ENCODE results near the gene PPP5C.
"Not testable (repeated sequence)": the region's sequence is repeated elsewhere in the genome, so short reads cannot be mapped to it uniquely, and the experiment has no call there.

Gene PPP5C

DNA sequence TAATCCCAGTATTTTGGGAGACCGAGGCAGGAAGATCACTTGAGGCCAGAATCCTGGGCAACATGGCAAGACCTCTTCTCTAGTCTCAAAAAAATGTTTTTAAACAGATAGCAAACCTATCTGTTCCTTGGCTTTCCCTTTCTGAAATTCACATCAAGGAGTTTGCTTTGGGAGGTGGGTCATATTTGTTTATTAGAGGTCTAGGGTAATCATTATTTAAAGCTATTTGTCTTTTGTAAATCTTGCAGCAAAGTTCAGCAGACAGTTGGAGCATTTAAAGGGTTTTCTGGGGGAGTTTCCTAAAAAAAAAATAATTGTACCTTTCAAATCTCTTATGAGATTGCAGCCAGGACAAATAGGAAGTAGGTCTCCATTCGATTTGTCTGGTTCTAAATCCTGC is 17.5 kb downstream of the PPP5C start:
- no peak for DNase-seq (ENCODE audit: low read depth in 3 of 3)

GRCh38 chr19:46365561-46365960 is 18.7 kb downstream of the PPP5C start:
- DNase-seq (ENCODE audit: low read depth in 3 of 3) = no peak

DNA sequence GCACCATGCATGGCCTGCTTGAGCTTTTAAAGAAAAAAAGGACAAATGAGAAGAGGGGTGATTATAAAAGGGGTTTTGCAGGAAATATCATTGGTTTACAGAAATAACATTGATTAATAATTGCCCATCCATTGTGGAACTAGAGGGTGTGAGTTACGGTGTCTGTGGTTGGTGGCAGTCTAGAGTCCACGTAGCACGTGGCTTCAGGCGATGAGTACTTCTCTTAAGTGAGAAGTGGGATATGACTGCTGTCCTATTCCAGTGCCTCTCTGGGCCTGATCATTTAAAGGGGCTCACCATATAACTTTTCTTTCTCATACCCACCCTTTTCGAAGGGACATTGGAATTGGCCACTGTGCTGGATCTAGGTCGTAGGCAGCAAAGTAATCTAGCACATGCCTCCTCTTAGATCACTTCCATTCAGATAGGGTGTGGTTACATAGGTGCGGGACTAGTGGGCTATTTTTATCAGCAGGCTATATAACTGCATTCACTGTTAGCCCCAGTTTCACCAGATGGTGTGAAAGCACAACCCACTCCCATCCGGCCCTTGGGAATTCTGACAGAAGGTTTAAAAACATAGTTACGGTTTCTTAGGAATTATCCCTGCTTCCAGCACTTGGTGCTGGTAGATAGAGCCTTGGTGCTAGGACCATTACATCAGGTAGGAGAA is 19.9 kb downstream of the PPP5C start:
- no peak for DNase-seq (ENCODE audit: low read depth in 3 of 3)

DNA sequence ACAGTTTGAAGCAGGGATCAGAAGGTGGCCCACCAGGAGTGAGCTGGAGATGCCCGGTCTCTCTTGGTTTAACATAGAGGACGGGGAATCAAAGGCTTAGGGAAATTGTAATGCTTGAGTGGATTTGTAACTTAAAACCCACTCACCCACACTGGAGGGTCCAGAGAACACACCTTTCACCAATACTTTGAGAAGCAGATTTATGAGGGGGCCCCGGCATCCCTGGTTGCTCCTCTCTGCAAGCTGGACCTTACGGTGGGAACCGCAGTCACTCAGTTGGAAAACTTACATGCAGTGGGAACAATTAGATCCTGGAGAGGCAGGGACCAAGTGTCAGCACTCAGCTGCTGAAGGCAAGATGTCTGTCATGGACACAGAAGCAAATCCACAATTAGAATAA is 20.5 kb downstream of the PPP5C start:
- DNase-seq (ENCODE audit: low read depth in 3 of 3) = no peak

DNA sequence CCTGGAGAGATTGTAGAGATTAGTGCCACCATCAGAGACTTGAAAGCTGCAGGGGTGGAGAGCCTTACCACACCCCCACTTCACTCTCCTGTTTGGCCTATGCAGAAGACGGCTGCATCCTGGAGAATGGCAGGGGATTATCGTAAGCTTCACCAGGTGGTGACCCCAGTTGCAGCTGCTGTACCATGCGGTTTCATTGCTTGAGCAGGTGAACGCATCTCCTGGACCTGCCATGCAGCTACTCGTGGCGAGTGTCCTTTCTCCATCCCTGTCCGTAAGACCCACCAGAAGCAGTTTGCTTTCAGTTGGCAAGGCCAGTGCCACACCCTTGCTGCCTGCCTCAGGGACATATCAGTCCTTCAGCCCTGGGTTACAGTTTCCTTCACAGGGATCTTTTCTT is 21.2 kb downstream of the PPP5C start:
- DNase-seq (ENCODE audit: low read depth in 3 of 3) = no peak

DNA sequence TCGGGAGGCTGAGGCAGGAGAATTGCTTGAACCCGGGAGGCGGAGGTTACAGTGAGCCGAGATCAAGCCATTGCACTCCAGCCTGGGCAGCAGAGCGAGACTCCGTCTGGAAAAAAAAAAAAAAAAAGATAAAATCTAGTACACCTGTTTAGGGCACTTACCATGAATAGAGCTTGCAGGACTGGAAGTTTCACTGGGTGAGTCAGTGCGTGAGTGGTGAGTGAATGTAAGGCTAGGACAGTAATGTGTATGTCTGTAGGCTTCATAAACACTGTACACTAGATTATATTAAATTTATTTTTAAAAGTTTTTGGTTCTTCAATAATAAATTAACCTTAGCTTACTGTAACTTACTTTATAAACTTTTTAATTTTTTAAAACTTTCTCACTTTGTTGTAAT is 22.9 kb downstream of the PPP5C start:
- DNase-seq (ENCODE audit: low read depth in 3 of 3) = no peak

DNA sequence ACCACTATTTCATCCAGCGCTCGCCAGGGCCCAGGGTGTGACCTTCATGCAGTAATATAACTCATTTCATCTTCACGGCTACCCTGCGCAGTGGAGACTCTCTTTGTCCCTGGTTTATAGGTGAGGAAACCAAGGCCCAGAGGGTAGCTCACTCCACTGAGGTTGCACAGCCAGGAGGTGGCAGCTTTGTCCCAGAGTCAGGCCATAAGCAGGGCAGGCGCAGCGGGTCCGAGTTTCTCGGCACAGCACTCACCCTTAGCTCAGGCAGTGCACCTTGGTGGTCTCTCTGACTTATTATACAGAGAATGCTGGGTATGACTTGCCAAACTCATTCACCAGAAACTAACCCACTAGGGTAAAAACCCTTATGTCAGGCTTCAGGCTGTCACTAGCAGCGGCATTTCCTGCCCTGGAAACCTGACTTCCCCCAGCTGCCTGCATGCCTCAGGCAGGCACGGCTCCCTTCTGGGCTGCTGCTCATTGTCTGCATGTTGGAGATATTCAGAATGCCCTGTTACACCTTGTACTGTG is 24.5 kb downstream of the PPP5C start:
- DNase-seq (ENCODE audit: low read depth in 3 of 3) = no peak

- no peak for DNase-seq (ENCODE audit: low read depth in 3 of 3)
Observed at GRCh38 chr19:46372901-46373490, 26.1 kb downstream of the PPP5C start.

DNA sequence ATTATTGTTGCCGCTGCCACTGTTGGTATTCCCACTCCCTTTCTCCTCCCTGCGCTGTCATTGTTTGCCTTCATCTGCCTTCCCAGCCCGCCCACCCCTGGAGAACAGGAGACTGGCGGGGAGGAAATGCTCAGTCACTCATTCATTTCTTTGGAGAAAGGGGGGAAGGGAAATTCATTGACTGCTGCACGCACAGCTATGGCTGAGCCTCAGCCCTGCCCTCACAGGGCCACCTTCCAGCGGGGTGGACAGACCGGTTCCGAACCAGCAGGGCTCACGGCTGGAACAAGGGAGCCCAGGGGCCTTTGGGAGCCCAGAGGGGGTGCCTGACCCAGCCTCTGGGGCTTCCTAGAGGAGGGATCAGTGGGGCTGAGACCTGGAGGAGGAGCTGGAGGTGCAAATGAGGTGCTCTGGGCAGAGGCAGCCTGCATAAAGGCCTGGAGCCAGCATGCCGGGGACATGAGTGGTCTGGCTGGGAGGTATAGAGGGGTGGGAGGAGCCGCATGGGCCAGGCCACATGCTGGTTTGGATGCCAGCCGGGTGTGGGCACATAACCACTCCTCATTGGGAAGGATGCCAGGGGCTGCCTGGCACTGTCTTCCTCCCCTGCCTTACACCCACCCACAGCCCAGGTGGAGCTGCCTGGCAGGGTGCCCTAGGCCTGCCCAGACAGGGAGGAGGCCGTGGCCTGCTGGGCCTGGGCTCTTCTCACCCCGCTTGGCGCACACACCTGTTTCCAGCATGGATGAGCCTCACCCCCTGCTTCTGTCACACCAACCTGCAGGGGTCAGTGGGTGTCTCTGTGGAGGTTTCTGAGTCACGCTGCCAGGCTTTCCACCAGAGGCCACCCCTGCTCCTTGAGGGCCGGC is 26.8 kb downstream of the PPP5C start:
- no peak for DNase-seq (ENCODE audit: low read depth in 3 of 3)

DNA sequence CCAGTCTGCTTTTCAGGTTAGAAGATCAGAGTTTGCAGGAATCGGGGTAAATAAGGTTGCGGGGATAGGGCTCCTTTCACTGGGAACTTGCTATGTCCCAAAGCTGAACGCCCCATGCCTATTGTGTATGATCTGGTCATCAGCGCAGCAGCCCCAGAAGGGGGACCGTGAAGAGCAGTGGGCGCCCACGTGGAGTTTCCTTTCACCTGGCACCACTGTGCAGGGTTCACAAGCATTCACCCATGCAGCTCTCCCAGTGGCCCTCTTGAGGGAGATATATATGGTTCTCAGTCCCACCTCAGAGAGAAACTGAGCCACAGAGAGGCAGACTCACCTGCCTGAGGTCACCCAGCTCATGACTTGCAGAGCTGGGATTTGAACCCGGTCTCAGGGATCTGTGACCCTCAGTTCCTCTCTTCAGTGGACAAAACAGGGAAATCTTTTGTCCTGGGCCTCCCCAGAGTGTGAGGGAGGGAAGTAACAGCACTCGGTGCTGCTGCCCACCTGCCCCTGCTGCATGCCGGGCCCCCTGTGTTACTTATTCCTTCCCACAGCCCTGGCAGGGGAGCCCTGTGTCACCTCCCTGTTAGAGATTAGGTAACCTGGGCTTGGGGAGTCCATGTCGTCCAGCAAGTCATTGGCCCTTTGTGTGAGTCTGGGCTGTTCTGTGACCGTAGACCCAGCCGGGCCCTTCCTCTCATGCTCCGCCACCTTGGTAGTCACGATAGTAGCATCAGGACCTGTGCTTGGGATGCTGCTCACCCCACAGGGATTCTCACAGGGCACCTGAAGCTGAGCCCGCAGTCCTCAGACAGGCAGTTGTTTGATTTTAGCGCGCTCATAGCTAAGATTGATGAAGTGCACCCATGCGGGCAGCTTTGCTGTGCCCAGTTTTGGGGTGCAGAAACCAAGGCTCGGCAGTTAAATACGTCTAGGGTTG is 27.9 kb downstream of the PPP5C start:
- no peak for DNase-seq (ENCODE audit: low read depth in 3 of 3)

DNA sequence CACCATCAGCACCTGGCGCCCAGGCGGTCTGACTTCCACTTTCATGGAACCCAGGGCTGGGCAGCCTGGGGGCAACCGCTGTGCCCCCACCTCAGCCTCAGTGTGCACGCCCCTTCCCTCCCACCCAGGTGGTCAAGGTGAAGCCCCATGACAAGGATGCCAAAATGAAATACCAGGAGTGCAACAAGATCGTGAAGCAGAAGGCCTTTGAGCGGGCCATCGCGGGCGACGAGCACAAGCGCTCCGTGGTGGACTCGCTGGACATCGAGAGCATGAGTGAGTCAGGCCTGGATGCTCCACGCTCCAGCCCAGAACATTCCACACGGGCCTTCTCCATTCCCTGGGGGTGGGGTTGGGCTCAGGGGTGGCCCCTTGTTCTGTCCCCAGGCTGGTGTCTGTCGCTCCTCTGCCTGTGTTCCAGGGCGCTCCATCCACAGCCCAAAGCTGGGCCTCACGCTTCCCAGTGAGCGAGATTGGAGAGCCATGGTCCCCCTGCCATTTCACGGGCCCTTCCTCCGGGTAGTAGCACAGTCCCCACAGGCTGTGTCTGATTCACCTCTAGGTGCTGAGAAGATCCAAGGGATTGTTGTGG is 28.7 kb downstream of the PPP5C start:
- not testable (repeated sequence) for DNase-seq (ENCODE audit: low read depth in 3 of 3)

DNA sequence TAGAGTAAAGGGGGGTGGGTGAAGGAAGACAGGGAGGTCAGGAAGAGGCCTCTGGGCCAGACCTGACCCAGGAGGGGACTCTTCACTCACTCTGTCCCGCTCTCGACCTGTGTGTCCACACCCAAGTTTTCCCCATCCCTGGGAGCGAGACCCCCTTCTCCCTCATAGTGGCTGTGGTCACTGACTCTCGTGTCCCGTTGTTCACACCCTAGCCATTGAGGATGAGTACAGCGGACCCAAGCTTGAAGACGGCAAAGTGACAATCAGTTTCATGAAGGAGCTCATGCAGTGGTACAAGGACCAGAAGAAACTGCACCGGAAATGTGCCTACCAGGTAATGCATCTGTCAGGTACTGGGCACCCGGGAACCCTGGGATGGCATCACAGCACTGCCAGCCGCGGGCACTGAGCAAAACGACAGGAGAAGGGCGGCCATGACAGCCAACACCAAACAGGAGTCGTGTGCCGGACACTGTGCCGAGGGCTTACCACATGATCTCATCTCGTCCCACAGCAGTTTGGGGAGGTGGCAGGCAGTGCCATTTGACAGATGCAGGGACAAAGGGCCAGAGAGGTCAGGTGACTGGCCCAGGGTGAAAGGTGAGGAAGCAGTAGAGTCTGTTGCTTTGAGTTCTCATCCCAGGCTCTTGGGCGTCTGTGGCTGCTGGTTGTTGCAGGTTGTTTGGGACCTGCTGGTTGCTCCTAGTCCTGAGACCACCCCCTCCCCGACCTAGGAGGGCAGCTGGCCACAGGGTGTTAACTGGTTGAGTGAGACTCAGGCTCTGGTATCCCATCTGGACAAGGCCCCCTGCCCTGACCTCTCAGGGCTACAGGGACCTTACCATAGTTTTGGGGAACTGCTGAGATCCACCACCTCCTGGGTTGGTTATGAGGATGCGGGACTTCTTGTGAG is 29.6 kb downstream of the PPP5C start:
- DNase-seq (ENCODE audit: low read depth in 3 of 3) = no peak

DNA sequence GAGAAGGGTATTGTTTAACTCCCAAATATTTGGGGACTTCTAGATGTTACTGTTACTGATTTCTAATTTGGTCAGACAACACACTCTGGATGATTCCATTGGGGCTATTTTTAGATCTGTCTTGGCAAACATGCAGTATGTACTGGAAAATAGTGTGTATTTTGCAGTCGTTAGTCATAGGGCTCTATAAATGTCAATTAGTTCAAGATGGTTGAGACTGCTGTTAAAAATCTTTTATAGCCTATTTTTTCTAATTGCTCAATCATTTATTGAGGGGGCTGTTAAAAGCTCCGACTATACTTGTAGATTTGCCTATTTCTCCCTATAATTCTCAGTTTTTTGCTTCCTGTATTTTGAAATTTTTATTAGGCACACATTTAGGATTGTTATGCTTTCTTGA is 31.4 kb downstream of the PPP5C start:
- DNase-seq (ENCODE audit: low read depth in 3 of 3) = no peak

- no peak for DNase-seq (ENCODE audit: low read depth in 3 of 3)
Observed at GRCh38 chr19:46380690-46381089, 33.8 kb downstream of the PPP5C start.

GRCh38 chr19:46381346-46381745 is 34.5 kb downstream of the PPP5C start:
- DNase-seq (ENCODE audit: low read depth in 3 of 3) = no peak

DNA sequence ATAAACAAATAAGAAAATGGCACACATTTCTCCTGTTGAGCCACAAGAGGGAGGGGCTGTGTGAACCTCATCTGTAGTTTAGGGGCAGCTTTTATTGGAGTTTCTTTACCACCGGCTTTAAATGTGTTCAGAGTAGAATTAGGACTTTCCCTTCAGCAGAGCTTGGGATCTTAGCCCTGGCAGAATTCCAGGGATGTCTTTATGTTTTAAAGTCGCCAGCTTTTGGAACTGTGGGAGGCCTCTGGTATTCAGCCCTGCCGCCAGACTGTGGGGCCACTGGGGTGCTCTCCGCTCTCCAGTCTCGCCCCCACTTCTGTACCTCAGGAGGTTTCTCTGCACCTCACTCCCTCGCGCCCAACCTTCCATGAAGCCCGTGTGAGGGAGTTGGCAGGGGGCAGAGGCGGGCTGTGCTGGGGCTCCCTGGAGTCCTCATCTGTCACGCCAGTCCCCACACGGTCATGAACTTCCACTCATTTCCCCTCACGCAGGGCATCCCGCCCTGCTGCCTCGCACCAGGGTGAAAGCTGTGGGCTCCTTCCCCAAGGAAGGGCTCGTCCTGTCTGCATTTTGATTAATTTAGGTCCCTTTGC is 35.0 kb downstream of the PPP5C start:
- DNase-seq (ENCODE audit: low read depth in 3 of 3) = no peak

- DNase-seq (ENCODE audit: low read depth in 3 of 3) = no peak
Observed at GRCh38 chr19:46383171-46383815, 36.4 kb downstream of the PPP5C start.

GRCh38 chr19:46383846-46384245 is 37.0 kb downstream of the PPP5C start:
- no peak for DNase-seq (ENCODE audit: low read depth in 3 of 3)

GRCh38 chr19:46384396-46384795 is 37.5 kb downstream of the PPP5C start:
- DNase-seq (ENCODE audit: low read depth in 3 of 3) = no peak
